ENCODE results near the gene SLC25A36.
"Not testable (repeated sequence)": the region's sequence is repeated elsewhere in the genome, so short reads cannot be mapped to it uniquely, and the experiment has no call there.

The SLC25A36 gene

GRCh38 chr3:141015481-141015880 lies 73.8 kb downstream of the SLC25A36 start:
- Histone ChIP-seq H3K4me3 (ENCODE audit: low read depth, low read length) (no peak overlapping the region), H4K12ac (ENCODE audit: low read depth, low read length) (no peak overlapping the region), H3K14ac (ENCODE audit: low read length) (no peak overlapping the region), H4K8ac (ENCODE audit: low read depth, low read length) (no peak overlapping the region), H3K4ac (ENCODE audit: low read depth, low read length) (no peak overlapping the region), H2AFZ (ENCODE audit: insufficient read depth, low read length, poor library complexity) (no peak overlapping the region), H2BK12ac (ENCODE audit: low read length) (no peak overlapping the region), H3K9ac (ENCODE audit: low read length) (no peak overlapping the region), H3K36me3 (ENCODE audit: control insufficient read depth in 1 of 2, insufficient read depth in 2 of 2, low read length in 2 of 2) (no peaks in the 10 kb centered on the region), H3K4me1 (ENCODE audit: control insufficient read depth in 1 of 2, insufficient read depth in 2 of 2, low read length in 2 of 2) (peaks cover 3 to 5% of the 10 kb centered on the region in 2 experiments), H2BK5ac (ENCODE audit: low read depth, low read length, poor library complexity) (no peak overlapping the region), H2BK120ac (ENCODE audit: insufficient read depth, low read length, poor library complexity) (no peak overlapping the region), H3K9me3 (ENCODE audit: insufficient read depth, low read depth, low read length) (no peaks in the 10 kb centered on the region), H3K27ac (ENCODE audit: low read depth, low read length) (no peak overlapping the region), H3K18ac (ENCODE audit: low read length) (no peak overlapping the region), H3K27me3 (ENCODE audit: insufficient read depth, low read length) (no peaks in the 10 kb centered on the region), H4K91ac (ENCODE audit: low read depth, low read length) (no peak overlapping the region), H2AK5ac (ENCODE audit: low read length) (no peak overlapping the region), H3K4me2 (ENCODE audit: low read length) (no peak overlapping the region), H3K23ac (ENCODE audit: low read length) (no peak overlapping the region), H3K79me1 (ENCODE audit: low read length) (no peaks in the 10 kb centered on the region), H3K79me2 (ENCODE audit: control insufficient read depth, insufficient read depth, low read length, poor library complexity) (no peaks in the 10 kb centered on the region)
- WGBS (ENCODE audit: extremely low coverage, insufficient coverage, insufficient read length) = no CpG with 5 or more reads among the region's 3 CpGs
- DNase-seq = no peak

GRCh38 chr3:141017366-141018322 lies 76.0 kb downstream of the SLC25A36 start:
- not testable (repeated sequence) for H3K27ac ChIP-seq (ENCODE audit: low read depth, low read length); H2BK12ac ChIP-seq (ENCODE audit: low read length); H3K4ac ChIP-seq (ENCODE audit: low read depth, low read length); H2BK120ac ChIP-seq (ENCODE audit: insufficient read depth, low read length, poor library complexity); H3K9me3 ChIP-seq (ENCODE audit: insufficient read depth, low read depth, low read length); H3K4me1 ChIP-seq (ENCODE audit: control insufficient read depth in 1 of 2, insufficient read depth in 2 of 2, low read length in 2 of 2); H4K8ac ChIP-seq (ENCODE audit: low read depth, low read length); H3K79me2 ChIP-seq (ENCODE audit: control insufficient read depth, insufficient read depth, low read length, poor library complexity); H3K79me1 ChIP-seq (ENCODE audit: low read length); H2AK5ac ChIP-seq (ENCODE audit: low read length); H3K9ac ChIP-seq (ENCODE audit: low read length); H4K12ac ChIP-seq (ENCODE audit: low read depth, low read length); H3K27me3 ChIP-seq (ENCODE audit: insufficient read depth, low read length); H2AFZ ChIP-seq (ENCODE audit: insufficient read depth, low read length, poor library complexity); H3K36me3 ChIP-seq (ENCODE audit: control insufficient read depth in 1 of 2, insufficient read depth in 2 of 2, low read length in 2 of 2); H3K23ac ChIP-seq (ENCODE audit: low read length); H4K91ac ChIP-seq (ENCODE audit: low read depth, low read length); H3K4me2 ChIP-seq (ENCODE audit: low read length); H3K18ac ChIP-seq (ENCODE audit: low read length); DNase-seq; H3K14ac ChIP-seq (ENCODE audit: low read length); H2BK5ac ChIP-seq (ENCODE audit: low read depth, low read length, poor library complexity); H3K4me3 ChIP-seq (ENCODE audit: low read depth, low read length)
- no CpG with 5 or more reads among the region's 23 CpGs for WGBS (ENCODE audit: extremely low coverage, insufficient coverage, insufficient read length)

GRCh38 chr3:141019244-141019643 lies 77.6 kb downstream of the SLC25A36 start:
- no peak overlapping the region for H4K8ac ChIP-seq (ENCODE audit: low read depth, low read length)
- H4K12ac ChIP-seq (ENCODE audit: low read depth, low read length) = no peak overlapping the region
- no peaks in the 10 kb centered on the region for H3K79me1 ChIP-seq (ENCODE audit: low read length)

GRCh38 chr3:141020143-141020830 lies 78.7 kb downstream of the SLC25A36 start:
- Histone ChIP-seq H3K18ac (ENCODE audit: low read length) (no peak overlapping the region), H4K12ac (ENCODE audit: low read depth, low read length) (no peak overlapping the region), H3K79me1 (ENCODE audit: low read length) (no peaks in the 10 kb centered on the region), H3K4ac (ENCODE audit: low read depth, low read length) (no peak overlapping the region), H2AFZ (ENCODE audit: insufficient read depth, low read length, poor library complexity) (no peak overlapping the region), H3K36me3 (ENCODE audit: control insufficient read depth in 1 of 2, insufficient read depth in 2 of 2, low read length in 2 of 2) (no peaks in the 10 kb centered on the region), H2AK5ac (ENCODE audit: low read length) (no peak overlapping the region), H3K79me2 (ENCODE audit: control insufficient read depth, insufficient read depth, low read length, poor library complexity) (no peaks in the 10 kb centered on the region), H3K14ac (ENCODE audit: low read length) (no peak overlapping the region), H4K8ac (ENCODE audit: low read depth, low read length) (no peak overlapping the region), H3K9me3 (ENCODE audit: insufficient read depth, low read depth, low read length) (no peaks in the 10 kb centered on the region), H3K27me3 (ENCODE audit: insufficient read depth, low read length) (no peaks in the 10 kb centered on the region), H3K23ac (ENCODE audit: low read length) (no peak overlapping the region), H2BK120ac (ENCODE audit: insufficient read depth, low read length, poor library complexity) (no peak overlapping the region), H3K9ac (ENCODE audit: low read length) (no peak overlapping the region), H4K91ac (ENCODE audit: low read depth, low read length) (no peak overlapping the region), H3K4me2 (ENCODE audit: low read length) (no peak overlapping the region), H3K4me3 (ENCODE audit: low read depth, low read length) (no peak overlapping the region), H3K4me1 (ENCODE audit: control insufficient read depth in 1 of 2, insufficient read depth in 2 of 2, low read length in 2 of 2) (no peaks in the 10 kb centered on the region), H2BK5ac (ENCODE audit: low read depth, low read length, poor library complexity) (no peak overlapping the region), H2BK12ac (ENCODE audit: low read length) (no peak overlapping the region), H3K27ac (ENCODE audit: low read depth, low read length) (no peak overlapping the region)
- no peak for DNase-seq
- WGBS (ENCODE audit: extremely low coverage, insufficient coverage, insufficient read length) = no CpG with 5 or more reads among the region's 5 CpGs

More at GRCh38 chr3:141019244-141019643, 77.6 kb downstream of the SLC25A36 start:
- H3K4me3 ChIP-seq (ENCODE audit: low read depth, low read length) = no peak overlapping the region
- no peaks in the 10 kb centered on the region for H3K4me1 ChIP-seq (ENCODE audit: control insufficient read depth in 1 of 2, insufficient read depth in 2 of 2, low read length in 2 of 2)
- H3K9ac ChIP-seq (ENCODE audit: low read length) = no peak overlapping the region
- H3K27ac ChIP-seq (ENCODE audit: low read depth, low read length) = no peak overlapping the region
- H3K4ac ChIP-seq (ENCODE audit: low read depth, low read length) = no peak overlapping the region
- no peak overlapping the region for H3K14ac ChIP-seq (ENCODE audit: low read length)
- H3K27me3 ChIP-seq (ENCODE audit: insufficient read depth, low read length) = no peaks in the 10 kb centered on the region
- no peak overlapping the region for H3K4me2 ChIP-seq (ENCODE audit: low read length)
- H2AFZ ChIP-seq (ENCODE audit: insufficient read depth, low read length, poor library complexity) = no peak overlapping the region
- DNase-seq = no peak
- no peak overlapping the region for H2BK5ac ChIP-seq (ENCODE audit: low read depth, low read length, poor library complexity)
- no CpG with 5 or more reads among the region's 19 CpGs for WGBS (ENCODE audit: extremely low coverage, insufficient coverage, insufficient read length)
- H4K91ac ChIP-seq (ENCODE audit: low read depth, low read length) = no peak overlapping the region
- no peak overlapping the region for H3K23ac ChIP-seq (ENCODE audit: low read length)
- no peak overlapping the region for H2BK120ac ChIP-seq (ENCODE audit: insufficient read depth, low read length, poor library complexity)
- no peaks in the 10 kb centered on the region for H3K36me3 ChIP-seq (ENCODE audit: control insufficient read depth in 1 of 2, insufficient read depth in 2 of 2, low read length in 2 of 2)
- no peak overlapping the region for H2AK5ac ChIP-seq (ENCODE audit: low read length)
- H3K9me3 ChIP-seq (ENCODE audit: insufficient read depth, low read depth, low read length) = no peaks in the 10 kb centered on the region
- no peak overlapping the region for H2BK12ac ChIP-seq (ENCODE audit: low read length)
- no peaks in the 10 kb centered on the region for H3K79me2 ChIP-seq (ENCODE audit: control insufficient read depth, insufficient read depth, low read length, poor library complexity)
- no peak overlapping the region for H3K18ac ChIP-seq (ENCODE audit: low read length)

Measured in trophoblast cell (in vitro differentiated cells and primary cell).